K562 (cell line): ENCODE measurements around the gene MIDN. TPM values are rescaled to one million over a fixed set of nuclear protein-coding genes. Genes with fewer than 3 reads are reported as not detected.
A peak's percentile ranks its signal among the peaks of the same experiment; 100 is the strongest.

Source experiments
- ATF4 ChIP-seq: fragments of 450-650 bp; formaldehyde crosslinking; IDR thresholded peaks from 2 replicates; pipeline ENCODE4 v1.4.0; 2022; ENCODE audit warnings: mild to moderate bottlenecking, moderate library complexity
- BCLAF1 ChIP-seq, 2 experiments: fragments of 450-650 bp in 1 of 2; IDR thresholded peaks; 2 replicates each; pipeline ENCODE4 v1.6.1; 2011 to 2017; ENCODE audit warnings: low read depth in 2 of 2, antibody characterized with exemption in 1 of 2, borderline replicate concordance in 1 of 2, low read length in 1 of 2, mild to moderate bottlenecking in 1 of 2, mixed read lengths in 1 of 2; ENCODE audit not compliant: control insufficient read depth in 1 of 2
- ELK3 ChIP-seq: fragments of 450-650 bp; formaldehyde crosslinking; IDR thresholded peaks from 2 replicates; pipeline ENCODE4 v1.4.0; 2020; ENCODE audit warnings: mild to moderate bottlenecking
- MAFK ChIP-seq: IDR thresholded peaks from 2 replicates; pipeline ENCODE4 v1.6.1; 2011; ENCODE audit warnings: low read length, improper control_type of control experiment
- RCOR1 ChIP-seq, 2 experiments: IDR thresholded peaks; 2 replicates each; pipeline ENCODE4 v1.6.1; 2012; ENCODE audit warnings: low read depth in 2 of 2, low read length in 2 of 2, borderline replicate concordance in 1 of 2, improper control_type of control experiment in 1 of 2
- SAP30 ChIP-seq: fragments of 200-600 bp; sonication (generic); IDR thresholded peaks from 2 replicates; pipeline ENCODE4 v1.6.1; 2012; ENCODE audit warnings: borderline replicate concordance, low read depth, mild to moderate bottlenecking, moderate library complexity, low read length, control low read depth, inconsistent platforms; ENCODE audit not compliant: insufficient read depth, poor library complexity, severe bottlenecking
- SMAD2 ChIP-seq: fragments of 150-350 bp; IDR thresholded peaks from 2 replicates; pipeline ENCODE4 v1.6.1; 2014; ENCODE audit warnings: low read depth, mild to moderate bottlenecking, low read length
- ZBTB34 ChIP-seq: fragments of 250-450 bp; sonication (Bioruptor Pico); IDR thresholded peaks from 2 replicates; pipeline ENCODE4 v1.8.0; 2021; ENCODE audit warnings: mild to moderate bottlenecking, moderate library complexity
- ZBTB7A ChIP-seq: IDR thresholded peaks from 2 replicates; pipeline ENCODE4 v1.6.1; 2011; ENCODE audit warnings: low read depth, mild to moderate bottlenecking, low read length, moderate library complexity, borderline replicate concordance; ENCODE audit not compliant: control insufficient read depth
- ZNF140 ChIP-seq: fragments of 250-450 bp; sonication (Bioruptor Pico); IDR thresholded peaks from 2 replicates; pipeline ENCODE4 v1.8.0; 2021; ENCODE audit warnings: moderate library complexity, mild to moderate bottlenecking, inconsistent platforms
- ZNF175 ChIP-seq: fragments of 200-800 bp; sonication (Bioruptor generic); IDR thresholded peaks from 2 replicates; pipeline ENCODE4 v1.6.1; 2016; ENCODE audit warnings: low read depth, mild to moderate bottlenecking, missing genetic modification characterization, missing compliant biosample characterization
- ZNF197 ChIP-seq: fragments of 200-800 bp; sonication (Bioruptor generic); IDR thresholded peaks from 2 replicates; pipeline ENCODE4 v1.6.1; 2016; ENCODE audit warnings: low read depth, missing genetic modification characterization, missing compliant biosample characterization
- ZZZ3 ChIP-seq: fragments of 450-650 bp; IDR thresholded peaks from 2 replicates; pipeline ENCODE4 v1.6.1; 2016; ENCODE audit warnings: antibody characterized with exemption, mild to moderate bottlenecking, moderate library complexity
- polyA plus RNA-seq, 8 experiments: library from polyadenylated mRNA; depleted of rRNA in 4 of 8; stranded (reverse) in 5 of 8; unstranded in 3 of 8; fragments of >200 nt; fragmentation: Nextera tagmentation in 2 of 8; fragmentation: Illumina TruSeq in 1 of 8; extraction: Ambion mirVana in 2 of 8; extraction: Trizol in 1 of 8; gene quantifications; 2 replicates each; pipeline versions ENCODE4 v1.2.1 to v1.2.3, GENCODE V29; 2011 to 2014; ENCODE audit warnings: inconsistent platforms in 1 of 8, missing spikeins in 1 of 8
- total RNA-seq, 7 experiments: library from RNA; depleted of rRNA in 6 of 7; stranded (reverse); fragments of >200 nt in 6 of 7; fragmentation: Illumina TruSeq in 2 of 7; extraction: Trizol in 2 of 7; gene quantifications; 2 replicates each; pipeline versions ENCODE4 v1.2.1 to v1.2.3, GENCODE V29; 2011 to 2021; ENCODE audit warnings: low replicate concordance in 1 of 7
- TF ChIP-seq, protein P1 (sequence below): fragments of 450-650 bp; IDR thresholded peaks from 2 replicates; pipeline ENCODE4 v1.6.1; 2017; ENCODE audit warnings: antibody characterized with exemption

Gene MIDN
- total and polyA plus RNA-seq, 9 of the 15 experiments (the other 6 are each of a cell fraction or from before 2014, with no cell fraction given), result 0.17 to 120 (median 10.1) TPM

GRCh38 chr19:1249298-1249989 is 1.1 kb downstream of the MIDN start (continued):
- no peak for TF ChIP-seq MAFK
- no peak for TF ChIP-seq ZBTB34
- TF ChIP-seq, protein P1, sequence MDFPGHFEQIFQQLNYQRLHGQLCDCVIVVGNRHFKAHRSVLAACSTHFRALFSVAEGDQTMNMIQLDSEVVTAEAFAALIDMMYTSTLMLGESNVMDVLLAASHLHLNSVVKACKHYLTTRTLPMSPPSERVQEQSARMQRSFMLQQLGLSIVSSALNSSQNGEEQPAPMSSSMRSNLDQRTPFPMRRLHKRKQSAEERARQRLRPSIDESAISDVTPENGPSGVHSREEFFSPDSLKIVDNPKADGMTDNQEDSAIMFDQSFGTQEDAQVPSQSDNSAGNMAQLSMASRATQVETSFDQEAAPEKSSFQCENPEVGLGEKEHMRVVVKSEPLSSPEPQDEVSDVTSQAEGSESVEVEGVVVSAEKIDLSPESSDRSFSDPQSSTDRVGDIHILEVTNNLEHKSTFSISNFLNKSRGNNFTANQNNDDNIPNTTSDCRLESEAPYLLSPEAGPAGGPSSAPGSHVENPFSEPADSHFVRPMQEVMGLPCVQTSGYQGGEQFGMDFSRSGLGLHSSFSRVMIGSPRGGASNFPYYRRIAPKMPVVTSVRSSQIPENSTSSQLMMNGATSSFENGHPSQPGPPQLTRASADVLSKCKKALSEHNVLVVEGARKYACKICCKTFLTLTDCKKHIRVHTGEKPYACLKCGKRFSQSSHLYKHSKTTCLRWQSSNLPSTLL, result no peak
- peak; percentile 92 for TF ChIP-seq ZBTB7A
- no peak for TF ChIP-seq ZNF175
- TF ChIP-seq ZNF197 (CRISPR knock-in tag), result no peak
- no peak for TF ChIP-seq SMAD2
- no peak for TF ChIP-seq ZNF140 (CRISPR knock-in tag)
- no peak for TF ChIP-seq ATF4 (CRISPR knock-in tag)
- no peak for TF ChIP-seq ELK3 (CRISPR knock-in tag)
- 0 out of 4 replicates have a peak, but pooled peaks of 1 of the 2 experiments have one; percentile 9 for TF ChIP-seq RCOR1 (IDR thresholded peaks at IDR 0.05; ENCODE audit: borderline replicate concordance in 1 of 2, low read depth in 2 of 2, low read length in 2 of 2)
- TF ChIP-seq ZZZ3, result no peak
- no peak for TF ChIP-seq SAP30
- TF ChIP-seq BCLAF1 (IDR thresholded peaks at IDR 0.05; ENCODE audit: borderline replicate concordance in 1 of 2, control insufficient read depth in 1 of 2, low read depth in 2 of 2, low read length in 1 of 2), result 0 out of 4 replicates have a peak, but pooled peaks of 1 of the 2 experiments have one; percentile 1
